Ramos (cell line): Measurements from ENCODE around the gene NECTIN4.
"Not testable (repeated sequence)": the region's sequence is repeated elsewhere in the genome, so short reads cannot be mapped to it uniquely, and the experiment has no call there.

Source experiments
- in situ Hi-C: fragments of 300-500 bp; cut with MboI; formaldehyde crosslinking; loops from one replicate; pipeline ENCODE4 v1.14.3; 2022; ENCODE audit warnings: low sequenced_read_pairs; ENCODE audit not compliant: unreplicated experiment

NECTIN4 gene

GRCh38 chr1:161065681-161066080 lies 23.7 kb downstream of the NECTIN4 start:
- in situ Hi-C loops = not testable (repeated sequence)

- in situ Hi-C loops = not testable (repeated sequence)
These were observed 25.4 kb downstream of the NECTIN4 start for GRCh38 chr1:161063936-161064335.

GRCh38 chr1:161061419-161061818 lies 27.9 kb downstream of the NECTIN4 start:
- in situ Hi-C loops = no loop called here

- in situ Hi-C loops = no loop called here
These were observed 30.1 kb downstream of the NECTIN4 start for GRCh38 chr1:161059293-161059692.

- in situ Hi-C loops = no loop called here
These were observed 34.6 kb downstream of the NECTIN4 start for GRCh38 chr1:161054805-161055204.

- in situ Hi-C loops = no loop called here
These were observed 35.1 kb downstream of the NECTIN4 start for GRCh38 chr1:161054232-161054631.

GRCh38 chr1:161052899-161053298 lies 36.5 kb downstream of the NECTIN4 start:
- in situ Hi-C loops = no loop called here

- in situ Hi-C loops = no loop called here
These were observed 38.1 kb downstream of the NECTIN4 start for GRCh38 chr1:161051219-161051618.

- in situ Hi-C loops = loop anchor here (25.0 kb wide), 1 partner anchor 663 kb away; the partner anchor contains the start of genes FCRLA and FCRLB
These were observed 40.2 kb downstream of the NECTIN4 start for GRCh38 chr1:161048949-161049722.

- in situ Hi-C loops = loop anchor here (25.0 kb wide), 1 partner anchor 665 kb away; the partner anchor contains the start of genes FCRLA and FCRLB
These were observed 41.6 kb downstream of the NECTIN4 start for GRCh38 chr1:161047436-161048420.

- in situ Hi-C loops = loop anchor here (25.0 kb wide), 1 partner anchor 666 kb away; the partner anchor contains the start of genes FCRLA and FCRLB
These were observed 42.6 kb downstream of the NECTIN4 start for GRCh38 chr1:161046605-161047228.

- in situ Hi-C loops = loop anchor here (25.0 kb wide), 1 partner anchor 666 kb away; the partner anchor contains the start of genes FCRLA and FCRLB
These were observed 43.4 kb downstream of the NECTIN4 start, which contains the start of gene USF1 for GRCh38 chr1:161045736-161046604. Gene USF1 (minus strand): TSS chr1:161045977. CDS start chr1:161043275, 2,702 bp downstream.

GRCh38 chr1:161044908-161045735 lies 44.2 kb downstream of the NECTIN4 start:
- in situ Hi-C loops = loop anchor here (25.0 kb wide), 1 partner anchor 667 kb away; the partner anchor contains the start of genes FCRLA and FCRLB

GRCh38 chr1:161044535-161044907 lies 44.8 kb downstream of the NECTIN4 start:
- in situ Hi-C loops = loop anchor here (25.0 kb wide), 1 partner anchor 668 kb away; the partner anchor contains the start of genes FCRLA and FCRLB

- in situ Hi-C loops = loop anchor here (25.0 kb wide), 1 partner anchor 673 kb away; the partner anchor contains the start of genes FCRLA and FCRLB
These were observed 49.8 kb downstream of the NECTIN4 start for GRCh38 chr1:161039546-161039945.

- in situ Hi-C loops = loop anchor here (25.0 kb wide), 1 partner anchor 673 kb away; the partner anchor contains the start of genes FCRLA and FCRLB
These were observed 50.2 kb downstream of the NECTIN4 start for GRCh38 chr1:161039154-161039545.

GRCh38 chr1:161038523-161039153 lies 50.7 kb downstream of the NECTIN4 start, which contains the start of gene TSTD1:
Gene TSTD1 (minus strand): TSS chr1:161038964. CDS start chr1:161038889, 75 bp downstream.
- in situ Hi-C loops = loop anchor here (25.0 kb wide), 1 partner anchor 674 kb away; the partner anchor contains the start of genes FCRLA and FCRLB
